CD4-positive, alpha-beta memory T cell (primary cell): Measurements from ENCODE around the gene MARS1. TPM values are rescaled to one million over a fixed set of nuclear protein-coding genes. Genes with fewer than 3 reads are reported as not detected.

Source experiments
- CTCF ChIA-PET: fragments of 350-600 bp; sonication (Branson Sonifier 250); formaldehyde crosslinking; loops from one replicate; lab custom pipeline; 2021; ENCODE audit warnings: inconsistent platforms; ENCODE audit not compliant: partially characterized antibody; lab: Charles Lee
- POLR2A ChIA-PET: fragments of 350-600 bp; sonication (Branson Sonifier 250); formaldehyde crosslinking; loops from one replicate; lab custom pipeline; 2021; ENCODE audit not compliant: partially characterized antibody; lab: Charles Lee
- DNase-seq, 5 donors: peaks; one replicate each; pipeline versions ENCODE4 v3.0.0 to v3.0.0-alpha.2; 2020 to 2022; ENCODE audit warnings: mixed read lengths in 1 of 5
- H3K27ac ChIP-seq: one replicate; pipeline ENCODE4 v1.7.0; 2013; ENCODE audit warnings: low read depth, low read length
- H3K27me3 ChIP-seq: 2 replicates; pipeline ENCODE4 v1.7.0; 2013; ENCODE audit warnings: mild to moderate bottlenecking, low read length, moderate library complexity; ENCODE audit not compliant: insufficient read depth
- H3K36me3 ChIP-seq: 2 replicates; pipeline ENCODE4 v1.7.0; 2013; ENCODE audit warnings: mild to moderate bottlenecking, low read length, moderate library complexity; ENCODE audit not compliant: insufficient read depth
- H3K4me1 ChIP-seq: 2 replicates; pipeline ENCODE4 v1.7.0; 2013; ENCODE audit warnings: mild to moderate bottlenecking, low read length, moderate library complexity; ENCODE audit not compliant: insufficient read depth
- H3K4me3 ChIP-seq, 2 donors: one replicate each; pipeline ENCODE4 v1.7.0; 2013; ENCODE audit warnings: low read length in 2 of 2, mild to moderate bottlenecking in 1 of 2
- H3K9me3 ChIP-seq, 2 donors: one replicate each; pipeline ENCODE4 v1.7.0; 2013; ENCODE audit warnings: low read length in 2 of 2, control low read depth in 1 of 2; ENCODE audit not compliant: control insufficient read depth in 1 of 2
- H3K27ac Mint-ChIP-seq, 7 donors: one replicate each; pipeline ENCODE4 v1.8.0; 2020 to 2021; ENCODE audit warnings: mixed read lengths in 7 of 7, mild to moderate bottlenecking in 6 of 7, inconsistent platforms in 3 of 7, moderate library complexity in 3 of 7
- H3K27me3 Mint-ChIP-seq, 2 donors: one replicate each; pipeline ENCODE4 v1.8.0; 2020 to 2021; ENCODE audit warnings: mixed read lengths in 2 of 2
- H3K36me3 Mint-ChIP-seq, 2 donors: one replicate each; pipeline ENCODE4 v1.8.0; 2020 to 2021; ENCODE audit warnings: mixed read lengths in 2 of 2, inconsistent platforms in 1 of 2, mild to moderate bottlenecking in 1 of 2
- H3K4me1 Mint-ChIP-seq, 4 donors: one replicate each; pipeline ENCODE4 v1.8.0; 2020 to 2021; ENCODE audit warnings: mixed read lengths in 4 of 4, mild to moderate bottlenecking in 1 of 4
- H3K4me3 Mint-ChIP-seq, 8 donors: one replicate each; pipeline ENCODE4 v1.8.0; 2020 to 2021; ENCODE audit warnings: mixed read lengths in 8 of 8, mild to moderate bottlenecking in 7 of 8, moderate library complexity in 6 of 8, inconsistent platforms in 3 of 8
- H3K9me3 Mint-ChIP-seq, 8 donors: one replicate each; pipeline ENCODE4 v1.8.0; 2020 to 2021; ENCODE audit warnings: mixed read lengths in 8 of 8, mild to moderate bottlenecking in 5 of 8, inconsistent platforms in 3 of 8, moderate library complexity in 1 of 8
- intact Hi-C: fragments of 100-400 bp; cut with micrococcal nuclease; formaldehyde crosslinking; loops from one replicate; pipeline ENCODE4 v1.15.1; 2023
- polyA plus RNA-seq, 2 donors: library from polyadenylated mRNA; unstranded; fragments of 300-500 nt; fragmentation: Illumina TruSeq; gene quantifications; one replicate each; pipeline ENCODE4 v1.2.3, GENCODE V29; 2021
- total RNA-seq, 2 experiments: library from RNA; stranded (reverse); gene quantifications; one replicate each; pipeline ENCODE4 v1.2.3, GENCODE V29; 2021

Gene MARS1
- total and polyA plus RNA-seq, 4 experiments from 2014 or later: 84.8 to 242 (median 169) TPM

DNA sequence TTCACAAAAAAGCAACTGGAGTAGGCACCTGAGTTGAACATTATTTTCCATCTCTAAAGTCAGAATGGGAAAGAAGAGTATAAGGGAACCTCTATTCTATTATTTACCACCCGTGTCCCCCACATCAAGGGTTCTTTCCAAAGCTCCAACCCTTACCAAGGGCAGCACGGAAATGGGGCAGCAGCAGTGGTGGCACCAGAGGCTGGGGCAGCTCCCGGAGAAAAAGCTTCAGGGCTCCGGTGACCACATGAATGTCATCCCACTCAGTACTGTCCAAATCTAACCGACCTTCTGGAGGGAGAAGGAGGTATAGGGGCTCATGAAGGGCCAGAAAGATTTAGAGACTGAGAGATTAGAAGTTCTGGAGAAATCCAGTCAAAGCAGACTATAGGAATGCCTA, 14.0 kb upstream of the MARS1 start:
- CTCF ChIA-PET: interaction anchor here (1.3 to 10.7 kb wide), 5 partner anchors 11 to 30 kb away, joined by 3 to 204 read pairs (median 29); partner anchors contain the start of genes GLI1, INHBE and MARS1
- peak overlapping the region; percentile 60 to 92 (median 82) for H3K27ac Mint-ChIP-seq
- Histone ChIP-seq H3K27me3 (no peaks in the 10 kb centered on the region), H3K4me3 (no peak overlapping the region), H3K9me3 (no peaks in the 10 kb centered on the region), H3K27ac (no peak overlapping the region), H3K4me1 (peaks cover 59% of the 10 kb centered on the region), H3K36me3 (peaks cover 59% of the 10 kb centered on the region)
- intact Hi-C loops: no loop called here
- peaks cover 46 to 75% of the 10 kb centered on the region in 2 donors for H3K36me3 Mint-ChIP-seq
- no peaks in the 10 kb centered on the region for H3K9me3 Mint-ChIP-seq
- peaks cover 31 to 64% (median 48%) of the 10 kb centered on the region in 4 donors for H3K4me1 Mint-ChIP-seq
- POLR2A ChIA-PET: interaction anchor here (7.0 to 10.2 kb wide), 2 partner anchors 12 to 14 kb away, joined by 75 to 225 read pairs; partner anchors contain the start of genes GLI1 and MARS1
- DNase-seq: no peak
- H3K4me3 Mint-ChIP-seq: peak overlapping the region in 7 of 8 donors; percentile 14 to 85 (median 78)
- no peaks in the 10 kb centered on the region for H3K27me3 Mint-ChIP-seq

DNA sequence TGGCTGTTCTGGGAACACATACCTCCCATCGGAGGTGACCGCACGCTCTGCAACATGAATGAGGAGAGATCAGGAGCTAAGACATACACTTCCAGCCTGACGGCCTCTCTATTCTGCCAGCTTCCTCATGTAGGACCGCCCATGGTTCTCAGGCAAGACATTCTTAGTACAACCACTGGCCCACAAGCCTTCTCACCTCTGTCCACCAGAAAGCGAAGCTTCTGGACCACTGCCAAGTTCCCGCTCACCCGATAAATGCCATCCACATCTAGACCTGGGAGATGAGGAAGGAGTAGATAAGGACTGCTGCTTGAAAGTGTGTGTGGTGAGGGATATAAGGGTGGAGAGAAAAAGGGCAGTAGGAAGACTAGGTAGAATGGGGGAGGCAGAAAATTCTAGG, 13.4 kb upstream of the MARS1 start:
- peak overlapping the region; percentile 71 to 85 (median 79) for H3K4me3 Mint-ChIP-seq
- H3K4me1 Mint-ChIP-seq: peaks cover 37 to 70% (median 53%) of the 10 kb centered on the region in 4 donors
- Histone ChIP-seq H3K4me3 (no peak overlapping the region), H3K36me3 (peaks cover 54% of the 10 kb centered on the region), H3K4me1 (peaks cover 64% of the 10 kb centered on the region), H3K9me3 (no peaks in the 10 kb centered on the region), H3K27ac (no peak overlapping the region), H3K27me3 (no peaks in the 10 kb centered on the region)
- DNase-seq: no peak
- H3K9me3 Mint-ChIP-seq: peaks cover 0 to 3% (median 0%) of the 10 kb centered on the region in 8 donors
- intact Hi-C loops: no loop called here
- ChIA-PET CTCF (interaction anchor here (1.3 to 10.7 kb wide), 5 partner anchors 10 to 29 kb away, joined by 3 to 204 read pairs (median 29); partner anchors contain the start of genes GLI1, INHBE and MARS1), POLR2A (interaction anchor here (1.3 to 10.2 kb wide), 4 partner anchors 12 to 267 kb away, joined by 3 to 225 read pairs (median 78); partner anchors contain the start of genes DDIT3, GLI1 and MARS1)
- peak overlapping the region; percentile 60 to 94 (median 82) for H3K27ac Mint-ChIP-seq
- H3K36me3 Mint-ChIP-seq: peaks cover 42 to 70% of the 10 kb centered on the region in 2 donors
- H3K27me3 Mint-ChIP-seq: no peaks in the 10 kb centered on the region

DNA sequence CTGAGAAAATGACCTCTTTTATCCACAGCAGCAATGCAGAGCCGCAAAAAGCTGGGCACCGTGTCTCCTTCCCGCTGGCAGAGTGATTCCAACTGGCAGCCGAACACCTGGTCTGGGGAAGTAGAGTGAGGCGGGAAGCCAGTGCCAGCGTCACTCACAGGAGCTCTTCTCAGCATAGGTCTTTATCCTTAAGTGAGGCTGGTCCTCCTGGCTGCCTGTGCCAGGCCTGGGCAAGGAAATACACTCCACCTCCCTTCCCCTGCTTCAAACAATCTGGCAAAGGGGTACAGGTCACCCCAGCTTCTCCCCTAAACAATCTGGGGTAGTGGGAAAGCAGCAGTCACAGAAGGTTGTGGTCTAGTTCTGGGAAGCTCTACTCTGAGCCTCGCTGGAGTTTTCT, 13.0 kb upstream of the MARS1 start:
- Histone ChIP-seq H3K4me1 (peaks cover 69% of the 10 kb centered on the region), H3K27me3 (no peaks in the 10 kb centered on the region), H3K27ac (no peak overlapping the region), H3K36me3 (peaks cover 50% of the 10 kb centered on the region), H3K4me3 (no peak overlapping the region), H3K9me3 (no peaks in the 10 kb centered on the region)
- Mint-ChIP-seq H3K27me3 (no peaks in the 10 kb centered on the region), H3K9me3 (peaks cover 0 to 3% (median 0%) of the 10 kb centered on the region in 8 donors), H3K27ac (peak overlapping the region; percentile 60 to 94 (median 82)), H3K4me3 (peak overlapping the region; percentile 68 to 85 (median 79)), H3K36me3 (peaks cover 42 to 65% of the 10 kb centered on the region in 2 donors), H3K4me1 (peaks cover 41 to 74% (median 57%) of the 10 kb centered on the region in 4 donors)
- ChIA-PET CTCF (interaction anchor here (1.5 to 10.7 kb wide), 5 partner anchors 10 to 110 kb away, joined by 4 to 204 read pairs (median 29); partner anchors contain the start of genes GLI1, INHBE and MARS1), POLR2A (interaction anchor here (1.3 to 10.2 kb wide), 4 partner anchors 12 to 267 kb away, joined by 3 to 225 read pairs (median 78); partner anchors contain the start of genes DDIT3, GLI1 and MARS1)
- no peak for DNase-seq
- intact Hi-C loops: loop anchor here (5.0 kb wide), 1 partner anchor 267 kb away; no protein-coding TSS in a partner anchor

DNA sequence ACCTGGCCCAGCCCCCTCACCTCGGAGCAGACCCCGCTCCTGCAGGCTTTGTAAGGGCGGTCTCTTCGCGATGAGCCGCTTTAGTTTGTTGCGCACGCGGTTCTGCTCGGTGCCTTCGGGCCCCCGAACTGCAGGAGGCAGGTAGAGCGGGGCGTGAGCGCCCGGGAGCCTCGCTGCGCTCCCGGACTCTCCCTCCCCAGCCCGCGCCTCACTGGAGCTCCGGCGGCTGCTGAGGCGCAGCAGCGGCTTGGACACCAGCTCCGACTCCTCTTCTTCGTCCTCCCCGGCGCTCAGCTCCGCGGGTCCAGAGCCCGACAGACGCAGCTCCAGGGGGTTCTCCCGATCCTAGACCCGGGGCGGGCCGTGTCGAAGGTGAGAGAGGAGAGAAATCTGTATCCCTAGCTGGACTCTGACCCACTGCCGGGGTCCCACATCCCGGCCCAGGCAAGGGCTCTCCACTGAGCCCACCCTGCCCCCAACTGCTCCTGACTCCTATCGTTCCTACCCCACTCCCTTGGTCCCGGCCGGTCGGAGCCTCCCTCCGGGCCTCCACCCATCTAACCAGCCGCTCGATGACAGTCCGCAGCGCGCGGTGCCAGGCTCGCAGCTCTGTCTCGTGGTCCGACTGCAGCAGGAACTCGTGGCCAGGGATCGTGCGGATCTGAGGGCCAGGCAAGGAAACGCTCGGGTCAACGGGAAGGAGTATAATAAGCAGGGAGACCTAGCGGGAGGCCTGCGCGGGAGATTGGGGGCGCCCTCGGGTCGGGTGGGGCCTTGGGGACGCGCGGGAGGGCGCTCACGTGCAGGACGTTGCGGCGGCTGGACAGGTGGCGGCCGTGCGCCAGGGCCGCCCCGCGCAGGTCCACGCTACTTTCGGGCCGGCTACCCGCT, 12.4 kb upstream of the MARS1 start:
- H3K4me1 Mint-ChIP-seq: peaks cover 45 to 81% (median 63%) of the 10 kb centered on the region in 4 donors
- peak overlapping the region in 3 of 7 donors; percentile 98 to 100 (median 99) for H3K27ac Mint-ChIP-seq
- peak overlapping the region; percentile 86 for H3K27ac ChIP-seq
- intact Hi-C loops: loop anchor here (2.0 to 5.0 kb wide), 2 partner anchors 71 to 267 kb away; partner anchors contain the start of gene DCTN2
- peaks cover 75% of the 10 kb centered on the region for H3K4me1 ChIP-seq
- CTCF ChIA-PET: interaction anchor here (0.6 to 10.7 kb wide), 9 partner anchors 9 to 109 kb away, joined by 3 to 204 read pairs (median 4); partner anchors contain the start of genes GLI1, INHBE and MARS1
- H3K4me3 Mint-ChIP-seq: peak overlapping the region; percentile 46 to 99 (median 98)
- H3K9me3 ChIP-seq: no peaks in the 10 kb centered on the region
- H3K4me3 ChIP-seq: peak overlapping the region; percentile 91 to 97
- peaks cover 43% of the 10 kb centered on the region for H3K36me3 ChIP-seq
- peak in 1 of 5 donors; percentile 27 for DNase-seq
- H3K27me3 ChIP-seq: no peaks in the 10 kb centered on the region
- peaks cover 42 to 64% of the 10 kb centered on the region in 2 donors for H3K36me3 Mint-ChIP-seq
- H3K9me3 Mint-ChIP-seq: peaks cover 0 to 3% (median 0%) of the 10 kb centered on the region in 8 donors
- POLR2A ChIA-PET: interaction anchor here (1.3 to 10.2 kb wide), 5 partner anchors 13 to 266 kb away, joined by 3 to 225 read pairs (median 75); partner anchors contain the start of genes DDIT3, GLI1 and MARS1
- no peaks in the 10 kb centered on the region for H3K27me3 Mint-ChIP-seq

DNA sequence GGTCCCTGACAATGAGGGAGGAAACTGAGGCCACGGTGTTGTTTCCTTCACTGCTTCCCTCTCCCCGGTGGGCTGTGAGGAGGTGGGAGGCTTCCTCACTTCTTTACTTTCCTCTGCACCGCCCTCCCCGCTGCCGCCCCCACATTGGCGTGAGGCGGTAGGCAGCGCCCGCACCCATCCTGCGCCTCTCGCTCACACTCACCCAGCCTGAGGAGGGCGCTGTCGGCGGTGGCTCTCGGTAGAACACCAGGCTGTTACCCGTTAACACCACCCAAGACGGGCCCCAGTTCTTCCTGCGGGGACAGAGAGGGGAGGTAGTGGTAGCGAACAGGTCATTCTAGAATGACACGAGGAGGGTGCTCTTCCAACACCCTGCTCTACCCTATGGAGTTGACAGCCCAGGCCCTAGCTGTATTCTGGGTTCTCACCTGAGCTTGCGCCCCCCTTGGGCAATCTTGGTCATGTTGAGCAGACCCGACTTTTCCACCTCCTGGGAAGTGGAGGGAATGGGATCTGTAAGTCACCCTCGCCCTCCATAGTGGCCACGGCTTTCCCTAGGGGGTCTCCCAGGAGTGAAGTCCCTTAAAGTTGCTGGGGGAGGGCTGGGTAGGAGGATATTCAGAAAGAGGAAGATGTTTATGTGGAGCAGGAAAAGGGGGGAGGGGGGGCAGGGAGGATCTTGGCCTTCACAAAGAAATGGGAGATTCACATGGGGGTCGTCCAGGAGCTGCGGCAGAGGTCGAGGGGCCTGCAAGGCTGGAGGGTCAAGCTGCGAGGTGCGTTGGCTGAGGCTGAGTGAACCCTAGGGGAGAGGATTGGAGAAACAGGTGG, 11.5 kb upstream of the MARS1 start:
- peaks cover 35% of the 10 kb centered on the region for H3K36me3 ChIP-seq
- H3K27ac Mint-ChIP-seq: peak overlapping the region; percentile 98 to 100 (median 99)
- no peaks in the 10 kb centered on the region for H3K27me3 Mint-ChIP-seq
- H3K4me3 Mint-ChIP-seq: peak overlapping the region; percentile 89 to 99 (median 98)
- ChIA-PET CTCF (interaction anchor here (0.8 to 10.7 kb wide), 14 partner anchors 10 to 144 kb away, joined by 3 to 204 read pairs (median 3); partner anchors contain the start of genes DCTN2, GLI1, INHBE and MARS1), POLR2A (interaction anchor here (1.1 to 10.2 kb wide), 12 partner anchors 7 to 268 kb away, joined by 3 to 225 read pairs (median 8); partner anchors contain the start of genes DCTN2, DDIT3, GLI1 and MARS1)
- H3K4me1 ChIP-seq: peaks cover 81% of the 10 kb centered on the region
- H3K27ac ChIP-seq: peak overlapping the region; percentile 86
- H3K27me3 ChIP-seq: no peaks in the 10 kb centered on the region
- H3K4me1 Mint-ChIP-seq: peaks cover 51 to 89% (median 69%) of the 10 kb centered on the region in 4 donors
- H3K9me3 Mint-ChIP-seq: peaks cover 0 to 3% (median 0%) of the 10 kb centered on the region in 8 donors
- H3K9me3 ChIP-seq: no peaks in the 10 kb centered on the region
- intact Hi-C loops: loop anchor here (2.0 to 5.0 kb wide), 2 partner anchors 70 to 266 kb away; partner anchors contain the start of gene DCTN2
- H3K4me3 ChIP-seq: peak overlapping the region; percentile 91 to 97
- peak; percentile 65 to 80 (median 71) for DNase-seq
- peaks cover 42 to 58% of the 10 kb centered on the region in 2 donors for H3K36me3 Mint-ChIP-seq
